GM18498 (cell line): ENCODE data around the gene GRID2IP.
"Not testable (repeated sequence)": the region's sequence is repeated elsewhere in the genome, so short reads cannot be mapped to it uniquely, and the experiment has no call there.

Source experiments
- ATAC-seq: cut with Tn5 transposase; IDR thresholded peaks from one replicate; pipeline ENCODE4 v1.9.1; 2021; ENCODE audit warnings: mild to moderate bottlenecking, moderate library complexity; ENCODE audit not compliant: unreplicated experiment

The GRID2IP gene

DNA sequence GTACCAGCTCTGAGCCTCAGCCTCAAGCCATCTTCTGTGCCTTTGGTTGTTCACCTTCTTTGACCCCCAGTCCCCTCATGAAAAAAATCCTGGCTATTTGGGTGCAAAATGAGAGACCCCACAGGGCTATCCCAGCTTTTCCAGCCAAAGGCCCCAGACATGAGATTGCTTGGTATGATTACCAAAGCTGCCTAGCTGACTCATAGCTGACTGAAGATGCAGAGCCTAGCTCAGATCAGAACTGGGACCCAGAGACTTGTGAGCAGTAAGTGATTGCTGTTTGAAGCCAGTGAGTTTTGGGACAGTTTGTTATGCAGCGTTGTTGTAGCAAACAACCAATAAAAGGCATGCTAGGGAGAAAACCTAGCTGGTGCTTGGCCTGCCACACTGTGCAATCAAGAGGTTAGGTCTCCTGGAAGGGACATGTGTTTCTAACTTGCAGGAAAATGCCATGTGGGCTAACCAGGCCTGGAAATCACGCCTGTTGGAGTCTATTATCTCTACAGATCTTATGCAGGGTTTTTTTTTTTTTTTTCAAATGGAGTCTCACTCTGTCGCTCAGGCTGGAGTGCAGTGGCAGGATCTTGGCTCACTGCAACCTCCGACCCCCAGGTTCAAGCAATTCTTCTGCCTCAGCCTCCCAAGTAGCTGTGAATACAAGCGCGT, 55.5 kb downstream of the GRID2IP start:
- no peak for ATAC-seq

DNA sequence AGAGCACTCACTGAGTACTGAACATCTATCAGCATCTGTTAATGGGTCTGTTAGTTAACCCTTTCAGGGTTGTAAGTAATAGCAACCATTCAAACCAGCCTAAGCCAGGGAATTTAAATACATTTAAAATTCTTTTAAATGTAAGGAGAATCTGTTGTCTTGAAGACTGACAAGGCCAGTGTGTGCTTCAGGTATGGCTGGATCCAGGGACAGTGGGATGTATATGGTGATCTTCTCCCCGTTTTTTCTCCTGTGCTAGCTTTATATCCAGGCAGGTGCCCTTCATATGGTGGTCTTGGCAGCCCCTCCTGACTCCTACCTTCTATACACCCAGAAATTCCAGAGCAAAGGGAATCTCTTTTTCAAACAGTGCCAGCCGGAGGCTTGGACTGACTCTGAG, 56.9 kb downstream of the GRID2IP start:
- ATAC-seq = no peak

DNA sequence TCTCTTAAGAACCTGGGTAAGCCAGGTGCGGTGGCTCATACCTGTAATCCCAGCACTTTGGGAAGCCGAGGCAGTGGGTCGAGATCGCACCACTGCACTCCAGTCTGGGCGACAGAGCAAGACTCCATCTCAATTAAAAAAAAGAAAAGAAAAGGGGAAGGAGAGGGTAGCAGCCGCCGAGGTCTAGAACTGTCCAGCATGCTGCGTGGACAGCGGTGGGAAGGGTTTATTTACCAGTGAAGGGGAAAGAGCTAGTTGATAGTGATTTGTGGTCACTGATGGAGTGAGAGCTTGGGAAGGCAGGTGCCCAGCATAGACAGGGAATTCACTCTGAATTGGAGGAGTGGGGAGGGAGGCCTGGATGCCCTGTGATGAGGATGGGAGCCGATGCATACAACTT, 60.1 kb downstream of the GRID2IP start:
- no peak for ATAC-seq

DNA sequence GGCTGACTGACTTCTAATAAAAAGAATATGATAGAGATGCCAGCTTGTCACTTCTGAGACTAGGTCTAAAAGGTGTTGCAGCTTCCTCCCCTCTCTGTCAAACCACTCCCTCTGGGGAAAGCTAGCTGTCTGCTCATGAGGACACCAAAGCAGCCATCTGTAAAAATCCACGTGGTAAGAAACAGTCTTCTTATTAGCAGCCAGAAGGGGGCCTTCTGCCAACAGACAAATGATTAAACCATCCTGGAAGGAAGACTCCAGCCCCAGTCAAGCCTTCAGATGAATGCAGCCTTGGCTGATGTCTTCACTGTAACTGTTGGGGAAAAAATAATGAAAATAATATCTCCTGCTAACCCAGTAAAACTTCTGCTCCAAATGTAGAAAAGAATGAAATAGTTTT, 61.6 kb downstream of the GRID2IP start:
- no peak for ATAC-seq

DNA sequence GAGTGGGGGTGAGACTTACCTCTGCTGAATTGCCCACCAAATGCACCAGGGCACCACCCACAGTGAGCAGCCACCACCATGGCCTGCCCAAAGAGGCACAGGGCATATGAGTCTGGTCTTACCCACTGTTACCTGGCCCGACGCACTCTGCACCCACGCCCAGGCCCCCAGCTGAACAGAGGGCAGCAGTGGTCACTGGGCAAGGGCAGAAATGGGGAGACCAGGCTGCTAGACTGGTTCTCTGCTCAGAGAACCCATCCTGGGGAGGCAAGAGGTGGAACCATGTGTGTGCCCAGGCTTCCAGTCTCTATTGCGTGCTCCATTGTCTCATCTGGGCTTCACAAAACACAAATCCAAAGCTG, 64.1 kb downstream of the GRID2IP start:
- ATAC-seq = no peak

DNA sequence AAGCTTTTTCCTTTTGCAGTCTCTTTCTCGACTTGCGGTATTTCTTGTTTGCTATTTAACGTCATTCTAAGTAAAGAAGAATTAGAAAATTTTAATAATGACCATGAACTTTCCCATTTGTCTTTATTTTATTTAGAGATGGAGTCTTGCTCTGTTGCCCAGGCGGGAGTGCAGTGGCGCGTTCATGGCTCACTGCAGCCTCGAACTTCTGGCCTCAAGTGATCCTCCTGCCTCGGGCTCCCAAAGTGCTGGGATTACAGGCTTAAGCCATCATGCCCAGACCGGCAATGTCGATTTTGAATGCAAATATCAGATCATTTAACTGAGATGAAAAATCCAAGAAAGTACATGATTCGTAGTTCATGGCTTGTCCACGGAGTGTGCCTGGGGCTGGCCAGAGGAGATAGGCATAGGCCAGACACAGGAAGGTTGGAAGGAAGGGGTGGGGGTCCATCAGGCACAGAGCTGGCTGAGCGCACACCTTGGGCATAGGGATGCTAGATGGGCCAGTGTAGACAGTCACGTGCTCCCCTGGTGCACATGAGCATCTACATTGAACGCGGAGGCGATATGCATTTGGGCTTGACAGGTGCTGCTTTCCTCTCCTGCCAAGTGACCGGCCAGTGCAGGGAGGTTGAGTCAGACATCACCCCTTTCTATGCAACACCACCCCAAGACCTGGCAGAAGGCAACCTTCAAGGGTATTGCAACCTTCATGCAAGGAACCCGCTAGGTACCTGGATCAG, 64.7 kb downstream of the GRID2IP start:
- no peak for ATAC-seq

DNA sequence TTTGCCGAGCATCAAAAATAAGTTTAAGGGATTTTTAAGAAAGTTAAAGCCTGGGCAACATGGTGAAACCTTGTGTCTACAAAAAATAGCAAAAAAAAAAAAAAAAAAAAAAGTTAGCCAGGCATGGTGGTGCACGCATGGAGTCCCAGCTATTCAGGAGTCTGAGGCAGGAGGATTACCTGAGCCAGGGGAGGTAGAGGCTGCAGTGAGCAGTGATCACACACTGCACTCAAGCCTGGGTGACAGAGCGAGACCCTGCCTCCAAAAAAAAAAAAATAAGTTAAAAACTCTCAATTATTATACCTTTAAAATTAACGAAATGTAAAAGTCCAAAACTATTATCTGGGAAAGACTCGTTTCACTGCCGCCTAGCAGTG, 68.5 kb downstream of the GRID2IP start:
- no peak for ATAC-seq

DNA sequence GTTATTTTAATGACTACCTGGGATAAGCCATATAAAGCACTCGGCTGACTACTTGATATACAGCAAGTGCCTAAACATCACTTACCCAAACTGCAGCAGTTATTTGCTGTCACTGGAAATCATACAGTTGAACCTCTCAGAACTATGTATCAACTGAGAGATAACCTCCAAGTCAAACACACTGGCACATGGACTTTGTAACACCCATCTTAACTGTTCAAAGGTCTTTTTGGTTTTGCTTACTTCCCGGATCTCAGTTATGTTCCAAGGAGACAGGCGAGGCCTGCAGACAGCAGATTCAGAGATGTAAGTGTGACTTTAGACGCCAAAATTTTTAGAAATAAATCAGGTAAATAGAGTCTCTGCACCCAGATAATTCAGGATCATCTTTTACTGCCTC, 69.0 kb downstream of the GRID2IP start:
- no peak for ATAC-seq

DNA sequence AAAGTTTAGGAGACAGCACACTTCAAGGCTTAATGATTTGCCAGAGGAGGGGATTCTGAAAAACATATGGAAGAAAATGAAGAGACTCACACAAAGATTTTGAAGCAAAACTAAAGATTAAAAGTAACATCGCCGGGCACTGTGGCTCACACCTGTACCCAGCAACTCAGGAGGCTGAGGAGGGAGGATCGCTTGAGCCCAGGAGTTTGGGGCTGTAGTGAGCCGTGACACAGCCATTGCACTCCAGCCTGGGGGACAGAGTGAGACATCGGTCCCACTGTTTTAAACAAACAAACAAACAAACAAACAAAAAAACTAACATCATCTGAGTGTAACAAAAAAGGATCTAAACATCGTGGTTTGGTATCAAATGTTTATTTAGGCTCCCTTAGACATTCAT, 69.8 kb downstream of the GRID2IP start:
- ATAC-seq = no peak

DNA sequence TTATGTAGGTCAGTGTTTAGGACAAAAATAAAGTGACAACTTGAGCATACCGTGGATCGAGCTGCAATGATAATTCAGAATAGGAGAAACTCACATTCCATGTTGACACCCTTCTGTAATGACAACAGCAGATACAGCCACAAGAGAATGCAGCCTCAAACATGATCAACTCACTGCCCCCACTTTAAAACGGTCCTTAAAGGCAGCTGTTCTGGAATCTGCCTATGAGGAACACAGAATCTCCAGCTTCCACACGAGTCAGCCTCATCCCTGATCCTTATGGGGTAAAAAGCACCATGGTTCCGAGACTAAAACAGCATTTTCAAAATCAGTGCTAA, 71.0 kb downstream of the GRID2IP start:
- ATAC-seq = no peak

DNA sequence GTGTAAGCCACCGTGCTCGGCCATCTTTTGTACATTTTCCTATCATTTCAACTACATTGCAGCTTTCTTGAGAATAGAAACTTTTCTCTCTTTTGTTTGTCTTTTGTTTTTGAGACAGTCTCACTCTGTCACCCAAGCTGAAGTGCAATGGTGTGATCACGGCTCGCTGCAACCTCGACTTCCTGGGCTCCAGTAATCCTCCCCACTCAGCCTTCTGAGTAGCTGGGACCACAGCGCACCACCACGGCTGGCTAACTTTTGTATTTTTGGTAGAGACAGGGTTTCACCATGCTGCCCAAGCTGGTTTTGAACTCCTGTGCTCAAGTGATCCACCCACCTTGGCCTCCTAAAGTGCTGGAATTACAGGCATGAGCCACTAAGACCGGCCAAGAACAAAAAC, 72.2 kb downstream of the GRID2IP start:
- ATAC-seq = no peak

DNA sequence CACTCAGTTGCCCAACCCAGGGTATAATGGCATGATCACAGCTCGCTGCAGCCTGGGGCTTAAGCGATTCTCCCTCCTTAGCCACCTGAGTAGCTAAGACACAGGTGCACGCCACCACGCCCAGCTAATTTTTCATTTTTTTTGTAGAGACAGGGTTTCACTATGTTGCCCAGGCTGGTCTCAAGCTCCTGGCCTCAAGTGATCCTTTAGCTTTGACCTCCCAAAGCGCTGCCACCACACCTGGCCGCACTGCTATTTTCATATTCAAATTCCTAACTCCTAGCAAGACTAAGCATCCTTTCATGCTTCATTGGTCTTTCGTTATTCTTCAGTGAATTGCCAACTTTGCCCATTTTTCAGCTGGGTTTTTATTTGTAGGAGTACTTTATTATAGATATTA, 73.1 kb downstream of the GRID2IP start:
- no peak for ATAC-seq

DNA sequence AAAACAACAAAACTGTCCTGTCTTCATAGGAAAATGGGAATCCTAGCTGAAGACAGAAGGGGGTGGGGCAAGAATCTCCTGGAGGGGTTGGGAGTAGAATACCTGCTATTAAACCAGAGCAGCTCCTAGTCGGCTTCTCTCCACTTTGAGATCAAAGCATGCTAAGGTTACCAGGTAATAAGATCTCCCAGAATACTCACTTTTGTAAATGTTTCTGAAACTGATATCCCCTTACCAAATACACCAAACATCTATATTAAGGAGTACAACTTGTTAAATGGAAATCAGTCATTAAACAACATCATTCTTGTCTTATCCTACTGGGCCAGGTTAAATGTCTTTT, 74.0 kb downstream of the GRID2IP start:
- ATAC-seq = no peak

DNA sequence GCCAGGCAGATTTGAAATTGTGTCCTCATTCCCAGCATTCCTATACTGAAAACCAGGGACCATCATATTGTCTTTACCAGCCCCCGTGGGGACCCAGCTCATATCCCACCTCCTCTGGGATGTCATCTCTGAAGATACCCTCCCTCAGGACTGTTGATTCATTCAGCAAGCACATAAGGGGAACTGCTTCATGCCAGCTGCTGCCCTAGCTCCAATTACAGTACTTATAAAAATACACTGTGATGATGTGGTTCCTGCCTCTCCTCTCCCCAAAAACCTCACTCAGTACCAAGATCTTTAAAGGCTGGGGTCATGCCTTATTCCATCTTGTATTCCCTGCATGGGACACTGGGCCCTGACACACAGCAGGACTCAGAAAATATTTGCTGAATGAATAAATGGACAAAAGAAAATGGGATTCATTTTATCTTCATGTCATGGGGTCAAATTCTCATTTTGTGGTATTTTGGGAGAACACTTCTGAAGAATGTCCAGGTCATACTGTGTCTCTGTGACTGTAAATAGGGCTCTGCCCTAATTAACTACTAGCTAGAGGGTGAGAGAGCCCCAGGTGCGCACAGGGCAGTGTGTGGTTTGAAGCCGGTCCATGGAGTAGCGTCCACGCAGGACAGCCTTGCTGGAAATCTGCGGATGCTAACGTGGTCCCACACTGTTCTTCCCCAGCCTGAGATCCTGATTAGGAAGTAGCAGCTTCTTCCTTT, 74.5 kb downstream of the GRID2IP start:
- no peak for ATAC-seq

DNA sequence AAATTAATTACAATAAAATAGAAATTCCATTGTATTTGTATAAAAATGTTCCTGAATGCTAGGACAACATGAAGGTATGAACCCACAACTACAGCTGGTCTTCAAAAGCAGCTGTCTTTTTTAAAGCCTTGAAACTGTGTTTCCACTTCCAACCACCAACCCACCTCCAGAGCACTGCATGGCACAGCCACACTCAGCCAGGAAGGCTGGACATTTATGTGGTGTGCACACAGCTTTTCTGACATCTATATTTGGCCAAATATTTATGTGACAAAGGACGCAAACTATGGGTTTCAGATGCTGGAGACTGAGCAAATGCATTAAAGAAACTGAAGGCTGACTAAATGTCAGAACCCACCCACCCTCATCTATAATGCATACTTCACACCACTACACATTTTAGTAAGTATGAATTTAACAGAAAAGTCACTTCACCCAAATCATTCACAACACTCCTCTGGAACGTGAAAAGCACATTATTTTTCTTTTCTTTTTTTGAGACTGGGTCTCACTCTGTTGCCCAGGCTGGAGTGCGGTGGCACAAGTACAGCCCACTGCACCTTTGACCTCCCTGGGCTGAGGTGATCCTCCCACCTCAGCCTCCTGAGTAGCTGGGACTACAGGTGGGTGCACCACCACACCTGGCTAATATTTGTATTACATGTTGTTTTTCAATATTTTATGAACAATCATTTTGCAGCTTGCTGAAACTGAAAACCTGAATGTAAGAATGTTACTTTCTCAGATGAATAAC, 75.7 kb downstream of the GRID2IP start:
- no peak for ATAC-seq

DNA sequence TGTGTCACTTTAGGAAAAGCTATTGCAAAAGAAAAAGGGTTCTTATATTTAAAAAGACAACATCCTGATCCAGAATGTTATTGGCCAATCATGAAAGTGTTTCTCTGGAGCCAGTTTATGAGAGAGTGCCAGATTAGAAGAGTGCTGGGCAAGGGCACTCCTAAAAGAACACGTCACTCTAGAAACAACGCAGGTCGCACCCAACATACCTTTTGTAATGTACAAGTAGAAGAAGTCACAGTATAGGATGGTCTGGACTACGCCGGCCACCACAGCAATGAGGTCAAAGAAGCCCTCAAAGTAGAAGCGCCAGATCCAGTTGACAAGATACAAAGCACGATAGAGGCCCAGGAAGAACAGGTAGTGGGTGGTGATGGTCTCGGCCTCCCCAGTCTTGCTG, 85.4 kb downstream of the GRID2IP start:
- no peak for ATAC-seq

DNA sequence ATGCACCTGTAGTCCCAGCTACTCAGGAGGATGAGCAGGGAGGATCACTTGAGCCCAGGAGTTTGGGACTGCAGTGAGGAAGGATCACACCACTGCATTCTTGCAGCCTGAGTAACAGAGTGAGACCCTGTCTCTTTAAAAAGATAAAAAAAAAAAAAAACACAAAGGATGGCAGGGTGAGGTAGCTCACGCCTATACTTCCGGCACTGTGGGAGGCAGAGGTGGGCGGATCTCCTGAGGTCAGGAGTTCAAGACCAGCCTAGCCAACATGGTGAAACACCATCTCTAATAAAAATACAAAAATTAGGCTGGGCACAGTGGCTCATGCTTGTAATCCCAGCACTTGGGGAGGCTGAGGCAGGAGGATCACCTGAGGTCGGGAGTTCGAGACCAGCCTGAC, 87.7 kb downstream of the GRID2IP start:
- ATAC-seq = not testable (repeated sequence)

DNA sequence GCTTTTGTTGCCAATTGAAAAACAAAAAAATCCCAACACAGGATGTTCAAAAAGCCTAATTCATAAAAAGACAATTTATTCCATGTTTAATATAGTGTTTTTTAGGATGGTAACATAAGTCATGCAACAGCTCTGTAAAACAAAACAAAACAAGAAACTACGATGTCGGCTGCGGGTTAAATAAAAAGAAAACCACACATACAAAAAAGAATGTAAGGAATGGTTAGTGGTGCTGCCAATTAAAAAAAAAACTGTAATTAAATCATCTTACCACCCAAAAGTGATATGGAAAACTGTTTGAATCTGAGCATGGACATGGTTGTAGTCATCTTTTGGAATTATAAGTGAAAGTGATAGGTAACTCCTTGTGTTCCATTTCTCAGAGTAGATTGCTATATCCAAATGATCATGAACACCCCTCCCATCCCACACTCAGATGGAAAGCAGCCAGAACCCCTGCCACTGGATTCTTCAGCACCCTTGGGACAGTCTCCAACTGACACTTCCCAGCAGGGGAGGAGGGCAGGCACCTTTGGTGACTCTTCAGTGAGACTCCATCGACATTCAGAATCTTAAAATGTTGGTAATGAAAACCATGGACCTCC, 89.2 kb downstream of the GRID2IP start:
- no peak for ATAC-seq

DNA sequence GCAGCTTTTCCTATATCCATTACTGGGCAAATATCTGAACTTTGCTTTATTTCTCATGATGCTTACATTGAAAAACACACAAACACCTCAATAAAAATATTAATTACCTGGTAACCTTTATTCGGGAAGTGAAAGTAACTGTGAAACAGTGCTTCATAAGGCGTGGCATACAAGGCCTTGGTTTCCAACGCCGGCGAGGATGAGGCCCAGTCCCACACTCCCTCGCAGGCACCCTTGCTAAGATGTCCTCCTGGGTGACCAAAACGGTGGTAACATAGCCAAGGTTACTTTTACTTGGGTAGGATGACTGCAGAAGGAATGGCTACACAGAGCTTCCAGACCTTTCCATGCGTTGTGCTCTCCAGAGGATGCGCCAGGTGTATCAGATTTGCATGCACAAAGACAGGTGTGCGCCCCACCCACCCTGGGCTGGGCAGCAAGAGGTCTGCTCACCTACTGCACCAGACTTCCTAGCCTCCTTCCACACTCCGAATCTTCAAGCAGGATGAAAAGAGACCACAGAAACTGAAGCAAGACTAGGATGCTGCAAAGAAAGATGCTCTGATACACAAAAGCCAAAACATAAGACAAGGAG, 90.2 kb downstream of the GRID2IP start:
- no peak for ATAC-seq

DNA sequence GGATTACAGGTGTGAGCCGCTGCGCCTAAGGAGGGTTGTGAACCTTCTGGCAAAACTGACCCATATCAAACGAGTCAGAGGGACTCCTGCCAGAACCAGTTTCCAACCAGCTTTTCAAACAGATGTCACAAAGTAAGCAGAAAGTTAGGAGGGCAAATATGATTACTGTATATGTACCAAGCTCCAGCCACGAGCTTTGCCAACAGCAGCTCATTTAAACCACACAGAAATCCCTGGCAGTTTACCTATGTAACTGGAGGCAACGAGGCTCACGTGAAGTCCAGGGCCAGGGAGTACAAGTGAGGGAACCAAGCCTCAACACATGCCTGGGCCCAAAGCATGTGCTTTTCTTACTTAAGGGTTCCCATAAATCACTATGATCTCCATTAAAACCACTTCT, 91.0 kb downstream of the GRID2IP start:
- no peak for ATAC-seq

DNA sequence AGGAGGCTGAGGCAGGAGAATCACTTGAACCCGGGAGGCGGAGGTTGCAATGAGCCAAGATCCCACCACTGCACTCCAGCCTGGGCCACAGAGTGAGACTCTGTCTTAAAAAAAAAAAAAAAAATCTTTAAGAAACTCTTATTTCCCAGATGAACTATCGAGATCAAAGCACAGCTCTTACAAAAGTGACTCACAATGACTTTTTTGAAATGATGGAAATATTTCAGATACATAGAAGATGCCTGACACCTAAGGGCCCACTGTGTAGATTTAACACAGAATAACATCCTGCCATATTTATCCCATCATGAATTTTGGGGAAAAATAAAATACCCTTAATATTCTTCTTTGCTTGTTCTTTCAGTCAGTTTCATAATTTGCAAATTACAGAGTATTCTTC, 92.6 kb downstream of the GRID2IP start:
- ATAC-seq = not testable (repeated sequence)
